Parietal lobe (tissue), 1 donor: ENCODE measurements around the gene CCT8L2. TPM values are rescaled to one million over a fixed set of nuclear protein-coding genes. Genes with fewer than 3 reads are reported as not detected.

ENCODE experiments used
- total RNA-seq: library from RNA; depleted of rRNA; stranded (reverse); fragments of >200 nt; gene quantifications from one replicate; pipeline ENCODE4 v1.2.3, GENCODE V29; 2014

Gene CCT8L2
- not detected for total RNA-seq

GRCh38 chr22:16592710-16593109 lies at the start of gene CCT8L2:
CCT8L2 (minus strand) TSS chr22:16592810; CDS start chr22:16592550, 260 bp downstream.

Other genes starting within 250 kb of the CCT8L2 start
- not detected for gene XKR3, start 232.6 kb upstream of the CCT8L2 start, total RNA-seq